Naive B cell (primary cell): ENCODE results near the gene ACBD5. TPM values are rescaled to one million over a fixed set of nuclear protein-coding genes. Genes with fewer than 3 reads are reported as not detected.
"Not testable (repeated sequence)": the region's sequence is repeated elsewhere in the genome, so short reads cannot be mapped to it uniquely, and the experiment has no call there.

Experiments
- ATAC-seq, 2 donors: fragments of 150-1000 bp; cut with Tn5 transposase; 2 replicates each; pipeline ENCODE4 v1.10.0; 2021; ENCODE audit warnings: low read depth in 2 of 2, mild to moderate bottlenecking in 2 of 2, moderate library complexity in 2 of 2
- DNase-seq: peaks from one replicate; pipeline ENCODE4 v3.0.0; 2022
- H3K27ac Mint-ChIP-seq, 6 donors: one replicate each; pipeline ENCODE4 v1.8.0; 2020 to 2022; ENCODE audit warnings: mild to moderate bottlenecking in 6 of 6, mixed read lengths in 6 of 6, moderate library complexity in 5 of 6, inconsistent platforms in 2 of 6
- H3K27me3 Mint-ChIP-seq, 3 donors: one replicate each; pipeline ENCODE4 v1.8.0; 2021 to 2022; ENCODE audit warnings: mixed read lengths in 3 of 3, mild to moderate bottlenecking in 1 of 3
- H3K36me3 Mint-ChIP-seq, 2 donors: one replicate each; pipeline ENCODE4 v1.8.0; 2020 to 2022; ENCODE audit warnings: mixed read lengths in 2 of 2, inconsistent platforms in 1 of 2, mild to moderate bottlenecking in 1 of 2
- H3K4me1 Mint-ChIP-seq, 3 donors: one replicate each; pipeline ENCODE4 v1.8.0; 2020 to 2022; ENCODE audit warnings: mixed read lengths in 3 of 3, inconsistent platforms in 1 of 3, mild to moderate bottlenecking in 1 of 3, moderate library complexity in 1 of 3
- H3K4me3 Mint-ChIP-seq, 8 donors: one replicate each; pipeline ENCODE4 v1.8.0; 2020 to 2022; ENCODE audit warnings: mild to moderate bottlenecking in 8 of 8, mixed read lengths in 8 of 8, moderate library complexity in 8 of 8, inconsistent platforms in 2 of 8
- H3K9me3 Mint-ChIP-seq, 7 donors: one replicate each; pipeline ENCODE4 v1.8.0; 2020 to 2022; ENCODE audit warnings: mixed read lengths in 7 of 7, mild to moderate bottlenecking in 5 of 7, inconsistent platforms in 2 of 7, moderate library complexity in 1 of 7
- polyA plus RNA-seq, 6 donors: library from polyadenylated mRNA; unstranded; fragments of 300-500 nt; fragmentation: Illumina TruSeq; gene quantifications; one replicate each; pipeline ENCODE4 v1.2.3, GENCODE V29; 2021; ENCODE audit warnings: low read depth in 6 of 6

ACBD5 gene
- polyA plus RNA-seq, 6 donors from 2014 or later, result 8.1 to 16.1 (median 12.0) TPM

DNA sequence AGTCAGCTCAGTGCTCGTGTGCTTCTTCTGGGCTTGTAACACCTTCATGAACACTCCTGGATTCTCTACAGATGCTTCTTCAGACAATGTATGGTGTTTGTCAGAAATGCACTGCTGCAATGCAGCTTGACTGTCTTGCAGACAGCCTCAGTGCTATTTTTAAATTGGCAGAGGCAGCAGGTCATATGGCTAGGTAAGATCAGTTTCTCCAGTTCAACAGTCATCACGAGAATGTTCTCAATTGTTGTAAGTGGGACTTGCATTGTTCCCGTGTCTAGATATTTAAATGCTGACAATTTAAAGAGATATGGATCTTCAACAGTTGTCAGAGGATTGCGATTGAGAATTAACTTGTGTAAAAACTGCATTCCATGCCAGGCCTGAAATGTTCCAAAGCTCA lies 7.6 kb upstream of the ACBD5 start:
- Mint-ChIP-seq H3K4me3 (peak overlapping the region in 1 of 8 donors; percentile 51), H3K27ac (peak overlapping the region in 1 of 6 donors; percentile 47)

DNA sequence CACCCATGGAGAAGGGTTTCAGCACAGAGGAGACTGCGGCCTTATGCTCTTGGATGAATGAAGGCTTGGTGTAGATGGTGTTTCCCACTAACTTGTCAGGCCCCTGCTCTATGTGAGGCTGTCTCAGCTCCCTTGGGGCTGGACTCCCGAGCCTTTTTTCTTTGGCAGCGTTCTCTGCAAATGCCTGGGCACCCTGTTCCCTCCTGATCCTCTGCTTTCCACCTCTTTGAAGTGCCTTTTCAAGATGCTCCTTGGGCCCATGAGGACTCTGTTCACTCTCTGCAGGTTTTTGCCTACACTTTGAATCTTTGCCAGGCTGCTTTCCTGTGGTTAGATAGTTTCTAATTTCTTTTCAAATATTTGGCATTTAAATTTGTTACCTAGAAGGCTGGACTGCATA lies 6.8 kb upstream of the ACBD5 start:
- ATAC-seq (no peak), DNase-seq (no peak)
- Mint-ChIP-seq H3K9me3 (no peaks in the 10 kb centered on the region), H3K4me3 (peak overlapping the region in 1 of 8 donors; percentile 24), H3K27ac (no peak overlapping the region), H3K4me1 (peaks cover 12 to 17% (median 13%) of the 10 kb centered on the region in 3 donors), H3K27me3 (no peaks in the 10 kb centered on the region), H3K36me3 (no peaks in the 10 kb centered on the region)

More for the DNA sequence above, 7.6 kb upstream of the ACBD5 start:
- no peak for DNase-seq
- Mint-ChIP-seq H3K27me3 (no peaks in the 10 kb centered on the region), H3K9me3 (no peaks in the 10 kb centered on the region), H3K4me1 (peaks cover 6 to 11% (median 9%) of the 10 kb centered on the region in 3 donors), H3K36me3 (no peaks in the 10 kb centered on the region)
- no peak for ATAC-seq

DNA sequence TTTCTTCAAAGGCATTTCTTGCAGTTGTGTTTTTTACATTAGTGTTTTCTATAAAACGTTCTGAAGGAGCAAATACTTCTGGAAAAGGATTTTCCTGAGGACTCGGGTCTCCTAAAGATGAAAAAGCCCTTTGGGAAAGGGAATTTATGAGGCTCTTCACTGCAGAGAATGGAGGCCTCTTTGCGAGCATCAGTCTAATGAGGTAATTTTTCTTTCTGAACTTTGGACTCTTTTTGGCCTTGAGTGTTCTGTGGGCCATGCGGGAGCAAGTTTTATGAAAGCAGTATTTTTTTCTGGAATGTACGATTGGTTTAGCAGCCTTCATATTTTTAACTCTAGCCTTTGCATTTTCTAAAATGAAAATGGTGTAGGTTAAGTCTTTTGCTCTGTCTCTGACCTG lies 6.4 kb upstream of the ACBD5 start:
- Mint-ChIP-seq H3K36me3 (no peaks in the 10 kb centered on the region), H3K9me3 (no peaks in the 10 kb centered on the region), H3K4me3 (peak overlapping the region in 1 of 8 donors; percentile 24), H3K27ac (no peak overlapping the region), H3K4me1 (peaks cover 13 to 15% (median 14%) of the 10 kb centered on the region in 3 donors), H3K27me3 (no peaks in the 10 kb centered on the region)
- DNase-seq (no peak), ATAC-seq (no peak)

DNA sequence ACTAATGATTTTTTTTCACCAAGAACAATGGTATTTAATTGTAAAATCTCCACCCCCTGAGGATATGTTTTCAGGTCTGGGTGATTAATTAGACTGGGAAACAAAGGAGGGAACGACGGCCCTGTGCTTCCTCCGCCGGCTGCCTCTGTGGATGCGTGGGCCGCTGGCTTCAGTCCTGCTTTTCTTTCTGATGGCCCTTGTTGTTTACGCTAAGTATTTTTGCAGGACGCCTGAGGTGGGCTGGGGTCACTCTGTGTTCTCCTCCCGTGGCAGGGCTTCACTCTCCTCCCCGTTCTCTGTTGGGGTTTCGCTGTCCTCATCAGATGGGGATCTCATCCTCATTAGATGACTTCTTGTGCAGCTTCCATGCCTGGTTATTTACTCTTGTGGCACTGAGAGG lies 5.2 kb upstream of the ACBD5 start:
- H3K4me1 Mint-ChIP-seq, result peaks cover 18 to 26% (median 24%) of the 10 kb centered on the region in 3 donors
- ATAC-seq (no peak), DNase-seq (no peak)
- peak overlapping the region in 1 of 6 donors; percentile 39 for H3K27ac Mint-ChIP-seq
- H3K4me3 Mint-ChIP-seq, result peak overlapping the region in 1 of 8 donors; percentile 68
- H3K36me3 Mint-ChIP-seq, result no peaks in the 10 kb centered on the region
- H3K9me3 Mint-ChIP-seq, result no peaks in the 10 kb centered on the region
- H3K27me3 Mint-ChIP-seq, result no peaks in the 10 kb centered on the region

DNA sequence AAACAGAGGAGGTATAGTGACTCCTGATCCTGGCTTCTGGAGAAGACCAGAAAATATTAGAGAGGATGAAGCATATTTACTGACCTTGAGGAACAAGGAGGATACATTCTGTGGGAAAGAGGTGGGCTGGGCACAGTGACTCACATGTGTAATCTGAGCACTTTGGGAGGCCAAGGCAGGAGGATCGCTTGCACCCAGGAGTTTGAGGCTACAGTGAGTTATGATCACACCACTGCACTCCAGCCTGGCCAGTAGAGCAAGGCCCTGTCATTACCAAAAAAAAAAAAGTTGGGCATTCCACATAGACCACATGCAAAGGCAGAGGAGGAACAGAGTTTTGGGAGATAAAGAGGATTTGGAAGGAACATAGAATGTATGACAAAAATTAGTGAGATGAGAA lies 4.4 kb upstream of the ACBD5 start:
- Mint-ChIP-seq H3K27me3 (no peaks in the 10 kb centered on the region), H3K4me1 (peaks cover 18 to 31% (median 29%) of the 10 kb centered on the region in 3 donors), H3K9me3 (no peaks in the 10 kb centered on the region), H3K4me3 (peak overlapping the region in 2 of 8 donors; percentile 61 to 66), H3K27ac (peak overlapping the region in 1 of 6 donors; percentile 68), H3K36me3 (no peaks in the 10 kb centered on the region)
- ATAC-seq (no peak), DNase-seq (no peak)

DNA sequence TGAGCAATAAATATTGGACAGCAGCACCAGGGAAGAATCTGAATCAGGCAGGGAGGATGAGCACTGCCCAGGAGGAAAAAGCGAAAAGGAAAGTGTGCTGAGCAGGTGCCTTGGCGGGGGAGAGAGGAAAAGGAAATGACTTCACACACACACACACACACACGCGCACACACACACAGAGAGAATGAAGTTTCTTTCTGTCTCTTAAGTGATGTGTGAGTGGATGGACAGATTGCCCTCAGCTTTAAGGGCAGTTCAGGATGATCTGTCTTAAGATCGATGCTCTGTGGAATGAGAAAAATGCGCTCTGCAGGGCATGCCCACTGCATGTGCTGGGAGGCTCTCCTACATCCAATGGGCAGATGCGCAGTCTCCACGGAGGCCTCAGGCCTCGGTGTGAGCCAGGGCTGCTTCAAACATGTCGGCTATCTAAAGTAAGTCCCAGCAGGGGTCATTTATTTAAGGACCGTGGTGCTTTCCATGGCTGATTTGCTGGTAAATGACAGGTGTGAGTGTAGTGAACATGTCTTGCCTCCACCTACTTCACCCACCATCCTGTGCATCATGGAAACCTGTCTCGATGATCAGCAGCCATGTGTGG lies 2.5 kb upstream of the ACBD5 start:
- Mint-ChIP-seq H3K9me3 (no peaks in the 10 kb centered on the region), H3K4me3 (peak overlapping the region; percentile 88 to 99 (median 98)), H3K27me3 (no peaks in the 10 kb centered on the region), H3K4me1 (peaks cover 21 to 43% (median 41%) of the 10 kb centered on the region in 3 donors), H3K27ac (peak overlapping the region; percentile 94 to 100 (median 98)), H3K36me3 (no peaks in the 10 kb centered on the region)
- DNase-seq (peak; percentile 75), ATAC-seq (peak; percentile 20 to 51)

DNA sequence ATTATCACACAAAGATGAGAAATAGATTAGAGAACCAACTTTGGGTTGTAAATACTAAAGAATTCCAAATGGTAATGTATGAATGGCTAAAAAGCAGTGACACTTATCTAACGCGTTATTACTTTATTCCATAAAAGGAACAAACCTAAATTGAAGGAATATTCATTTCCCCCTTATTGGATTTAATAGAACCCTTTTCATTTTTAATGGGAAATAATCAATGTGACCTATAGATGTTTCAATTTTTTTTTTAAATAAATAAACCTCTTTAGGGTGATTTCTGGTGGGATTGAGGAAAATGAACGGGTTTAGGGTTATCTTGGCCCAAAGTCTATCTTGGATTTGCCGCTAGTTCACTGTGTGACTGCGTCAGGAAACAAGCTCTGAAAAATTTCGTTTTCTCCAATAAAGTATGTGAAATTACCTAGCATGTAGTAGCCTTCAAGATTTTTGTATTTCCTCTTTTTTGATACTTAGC lies 1.9 kb upstream of the ACBD5 start:
- Mint-ChIP-seq H3K4me1 (peaks cover 21 to 46% (median 41%) of the 10 kb centered on the region in 3 donors), H3K36me3 (no peaks in the 10 kb centered on the region), H3K4me3 (peak overlapping the region; percentile 88 to 99 (median 98)), H3K27me3 (no peaks in the 10 kb centered on the region), H3K9me3 (no peaks in the 10 kb centered on the region), H3K27ac (peak overlapping the region; percentile 94 to 100 (median 98))
- no peak for DNase-seq
- peak in 1 of 2 donors; percentile 3 for ATAC-seq

DNA sequence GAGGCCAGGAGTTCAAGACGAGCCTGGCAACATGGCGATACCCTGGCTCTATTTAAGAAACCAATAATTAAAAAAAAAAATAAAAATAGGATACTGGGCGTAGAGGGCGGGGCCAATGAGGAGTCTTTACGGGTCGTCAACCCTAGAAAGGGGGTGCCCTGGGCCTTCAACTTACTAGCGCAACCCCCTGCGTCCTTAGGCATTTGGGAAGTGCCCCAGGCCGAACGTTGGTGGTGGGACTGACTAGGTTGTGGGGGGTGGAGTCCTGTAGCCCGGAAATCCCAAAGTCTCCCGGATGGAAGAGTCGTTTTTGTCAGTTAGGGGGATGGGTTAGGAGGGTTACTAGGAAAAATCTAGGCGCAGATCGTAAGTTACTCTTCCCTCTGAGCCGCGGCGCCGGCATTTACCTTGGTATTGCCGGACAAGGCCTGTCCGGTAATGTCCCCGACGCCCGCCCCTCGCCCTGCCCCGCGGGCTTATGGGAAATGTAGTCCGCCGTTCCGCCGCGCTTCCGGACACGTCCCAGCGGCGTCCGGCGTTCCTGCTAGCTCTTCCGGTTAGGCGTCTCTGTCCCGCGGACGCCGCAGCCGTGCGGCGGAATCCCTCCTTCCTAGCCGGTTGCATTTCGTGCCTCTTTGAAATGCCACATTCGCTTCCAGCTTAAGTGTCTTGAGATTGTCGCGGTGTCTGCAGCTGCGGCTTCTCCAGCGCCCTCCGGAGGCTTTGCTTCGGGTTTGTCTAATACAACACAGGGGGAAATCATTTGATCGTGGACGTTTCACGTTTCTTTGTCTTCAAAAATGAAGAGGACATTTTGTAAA lies 1.3 kb upstream of the ACBD5 start:
- H3K36me3 Mint-ChIP-seq, result no peaks in the 10 kb centered on the region
- H3K4me1 Mint-ChIP-seq, result peaks cover 21 to 48% (median 41%) of the 10 kb centered on the region in 3 donors
- H3K4me3 Mint-ChIP-seq, result peak overlapping the region; percentile 88 to 99 (median 98)
- H3K27ac Mint-ChIP-seq, result peak overlapping the region; percentile 94 to 100 (median 98)
- DNase-seq (peak; percentile 89), ATAC-seq (peak; percentile 64 to 65)
- no peaks in the 10 kb centered on the region for H3K27me3 Mint-ChIP-seq
- no peaks in the 10 kb centered on the region for H3K9me3 Mint-ChIP-seq

DNA sequence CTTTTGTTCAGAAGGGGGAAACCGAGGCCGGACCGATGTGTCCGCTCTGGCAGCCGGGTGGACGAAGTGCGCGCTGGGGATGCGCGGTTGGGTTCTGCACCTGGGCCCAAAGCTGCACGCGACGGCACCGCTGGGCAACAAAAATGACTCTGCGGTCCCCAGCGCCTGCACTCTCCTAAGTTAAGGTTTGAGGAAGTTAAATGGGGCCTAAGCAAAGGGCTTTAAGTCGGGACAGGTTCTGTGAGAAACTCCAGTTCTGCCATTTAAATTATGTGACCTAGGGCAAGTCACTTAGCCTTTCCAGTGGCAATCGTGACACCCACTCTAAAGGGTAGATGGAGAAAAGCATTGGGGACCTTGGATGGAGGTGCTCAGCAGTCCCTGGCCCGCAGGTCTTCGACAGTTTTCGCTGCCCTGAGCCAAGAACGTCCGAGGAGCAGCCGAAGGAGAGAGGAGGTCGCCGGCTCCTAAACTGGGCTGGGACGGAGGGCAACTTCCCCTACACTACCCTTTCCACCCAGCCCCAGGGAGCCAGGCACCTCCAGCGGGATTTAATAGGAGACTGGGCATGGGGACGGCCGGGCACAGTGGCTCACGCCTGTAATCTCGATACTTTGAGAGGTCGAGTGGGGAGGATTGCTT lies 534 bp upstream of the ACBD5 start:
- Mint-ChIP-seq H3K4me1 (peaks cover 21 to 50% (median 41%) of the 10 kb centered on the region in 3 donors), H3K27ac (peak overlapping the region; percentile 94 to 100 (median 98))
- peak; percentile 73 for DNase-seq

DNA sequence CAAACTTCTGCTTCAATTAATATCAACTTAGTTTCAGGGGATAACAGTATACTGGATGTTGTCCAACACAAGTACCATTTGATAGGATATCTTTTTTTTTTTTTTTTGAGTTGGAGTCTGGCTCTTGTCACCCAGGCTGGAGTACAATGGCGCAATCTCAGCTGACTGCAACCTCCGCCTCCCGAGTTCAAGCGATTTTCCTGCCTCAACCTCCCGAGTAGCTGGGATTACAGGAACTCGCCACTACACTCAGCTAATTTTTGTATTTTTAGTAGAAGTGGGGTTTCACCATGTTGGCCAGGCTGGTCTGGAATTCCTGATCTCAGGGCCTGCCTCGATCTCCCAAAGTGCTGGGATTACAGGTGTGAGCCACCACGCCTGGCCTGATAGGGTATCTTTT lies 3.1 kb downstream of the ACBD5 start:
- H3K9me3 Mint-ChIP-seq, H3K36me3 Mint-ChIP-seq, H3K27ac Mint-ChIP-seq, H3K4me3 Mint-ChIP-seq, H3K27me3 Mint-ChIP-seq, DNase-seq, ATAC-seq: not testable (repeated sequence)
- H3K4me1 Mint-ChIP-seq, result peaks cover 8 to 38% (median 29%) of the 10 kb centered on the region in 3 donors

More for the DNA sequence above, 534 bp upstream of the ACBD5 start:
- no peaks in the 10 kb centered on the region for H3K36me3 Mint-ChIP-seq
- H3K9me3 Mint-ChIP-seq, result no peaks in the 10 kb centered on the region
- H3K4me3 Mint-ChIP-seq, result peak overlapping the region; percentile 88 to 99 (median 98)
- ATAC-seq, result peak; percentile 43 to 52
- H3K27me3 Mint-ChIP-seq, result no peaks in the 10 kb centered on the region

DNA sequence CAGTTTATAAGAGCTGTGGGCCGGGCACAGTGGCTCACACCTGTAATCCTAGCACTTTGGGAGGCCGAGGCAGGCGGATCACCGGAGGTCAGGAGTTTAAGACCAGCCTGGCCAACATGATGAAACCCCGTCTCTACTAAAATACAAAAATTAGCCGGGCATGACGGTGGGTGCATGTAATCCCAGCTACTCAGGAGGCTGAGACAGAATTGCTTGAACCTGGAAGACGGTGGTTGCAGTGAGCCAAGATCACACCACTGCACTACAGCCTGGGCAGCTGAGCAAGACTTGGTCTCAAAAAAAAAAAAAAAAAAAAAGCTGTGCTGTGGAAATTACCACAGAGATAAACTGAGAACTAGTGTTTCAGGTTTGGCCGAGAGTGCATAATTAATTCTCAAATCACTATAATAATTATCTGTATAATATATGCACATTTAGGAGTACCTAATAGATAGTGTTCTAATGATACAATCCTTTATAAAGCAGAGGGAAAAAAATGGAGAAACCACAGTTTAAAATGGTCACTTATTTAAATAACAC lies 3.9 kb downstream of the ACBD5 start:
- not testable (repeated sequence) for DNase-seq, H3K27ac Mint-ChIP-seq, H3K36me3 Mint-ChIP-seq, ATAC-seq, H3K4me3 Mint-ChIP-seq, H3K9me3 Mint-ChIP-seq, H3K27me3 Mint-ChIP-seq
- H3K4me1 Mint-ChIP-seq, result peaks cover 8 to 33% (median 23%) of the 10 kb centered on the region in 3 donors

DNA sequence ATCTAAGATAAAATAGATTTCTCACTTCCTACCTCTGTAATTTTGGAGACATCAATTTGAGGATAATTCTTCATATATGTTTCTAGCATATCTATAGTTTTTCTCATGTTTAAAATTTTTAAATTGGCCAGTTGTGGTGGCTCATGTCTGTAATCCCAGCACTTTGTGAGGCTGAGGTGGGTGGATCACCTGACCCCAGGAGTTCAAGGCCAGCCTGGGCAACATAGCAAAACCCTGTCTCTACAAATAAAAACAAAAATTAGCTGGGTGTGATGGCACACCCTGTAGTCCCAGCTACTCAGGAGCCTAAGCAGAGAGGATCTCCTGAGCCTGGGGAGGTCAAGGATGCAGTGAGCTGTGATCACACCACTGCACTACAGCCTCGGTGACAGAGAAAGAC lies 4.9 kb downstream of the ACBD5 start:
- peaks cover 3 to 26% (median 15%) of the 10 kb centered on the region in 3 donors for H3K4me1 Mint-ChIP-seq
- no peaks in the 10 kb centered on the region for H3K27me3 Mint-ChIP-seq
- DNase-seq, result no peak
- H3K4me3 Mint-ChIP-seq, result no peak overlapping the region
- no peak overlapping the region for H3K27ac Mint-ChIP-seq
- H3K36me3 Mint-ChIP-seq, result no peaks in the 10 kb centered on the region
- ATAC-seq, result no peak
- no peaks in the 10 kb centered on the region for H3K9me3 Mint-ChIP-seq

DNA sequence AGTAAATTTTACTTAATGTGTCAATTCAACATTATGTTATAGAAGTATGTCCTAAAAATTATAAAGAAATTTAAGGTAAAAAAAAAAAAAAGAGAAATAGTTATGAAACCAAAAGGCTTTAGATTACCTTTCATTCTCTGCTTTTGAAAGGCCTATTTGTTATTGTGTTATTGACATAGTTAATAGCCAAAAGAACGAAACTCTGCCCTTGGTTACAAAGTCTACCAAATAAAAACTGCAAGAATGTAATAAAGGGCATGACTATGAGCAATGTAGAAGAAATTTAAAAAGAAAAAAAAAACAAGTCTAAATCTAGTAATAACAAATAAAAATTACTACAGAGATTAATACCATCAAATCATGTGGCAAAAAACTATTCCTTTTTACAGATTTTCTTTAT lies 10.6 kb downstream of the ACBD5 start:
- no peak overlapping the region for H3K4me3 Mint-ChIP-seq
- H3K27ac Mint-ChIP-seq, result no peak overlapping the region
- peaks cover 0 to 4% (median 0%) of the 10 kb centered on the region in 3 donors for H3K4me1 Mint-ChIP-seq
- no peaks in the 10 kb centered on the region for H3K36me3 Mint-ChIP-seq
- H3K27me3 Mint-ChIP-seq, result no peaks in the 10 kb centered on the region
- no peak for ATAC-seq
- DNase-seq, result no peak
- H3K9me3 Mint-ChIP-seq, result no peaks in the 10 kb centered on the region
